HepG2 (cell line): ENCODE data around the gene JOSD1. TPM values are rescaled to one million over a fixed set of nuclear protein-coding genes. Genes with fewer than 3 reads are reported as not detected.

Source experiments
- ATAC-seq: fragments of 200-7000 bp; cut with Tn5 transposase; 3 replicates; pipeline ENCODE4 v1.9.1; 2020; ENCODE audit warnings: mild to moderate bottlenecking, moderate library complexity
- BruUV-seq: library from RNA; stranded (reverse); fragments of 400-500 nt; replicated peaks from 2 replicates; lab custom pipeline; 2021; lab: Mats Ljungman, UMichigan
- CTCF ChIA-PET: fragments of 300-600 bp; formaldehyde crosslinking; extraction: SDS; loops from one replicate; lab custom pipeline; 2021; ENCODE audit warnings: low total read pairs, inconsistent platforms, low intra/inter-chr PET ratio; lab: Yijun Ruan, JAX
- POLR2A ChIA-PET: fragments of 350-600 bp; sonication (Branson Sonifier 250); formaldehyde crosslinking; loops from one replicate; lab custom pipeline; 2020; ENCODE audit warnings: antibody characterized with exemption, inconsistent platforms; lab: Yijun Ruan, JAX
- DNase-seq: peaks from one replicate; pipeline ENCODE4 v3.0.0-alpha.2; 2015; ENCODE audit warnings: low spot score
- FAIRE-seq: peaks from 3 replicates; lab custom pipeline; 2011; peaks lifted over from hg19 to GRCh38; lab: Jason Lieb, UNC
- H2AFZ ChIP-seq: one replicate; pipeline ENCODE4 v1.6.1; 2011; ENCODE audit warnings: low read length, inconsistent platforms
- H3K27ac ChIP-seq: fragments of 300-600 bp; 3 replicates; pipeline ENCODE4 v1.8.0; 2011; ENCODE audit warnings: mixed run types, mild to moderate bottlenecking, mixed read lengths, low read length, inconsistent platforms; ENCODE audit not compliant: insufficient read depth; ENCODE audit errors: extremely low read length
- H3K27me3 ChIP-seq, 2 experiments: fragments of 200-600 bp in 1 of 2; 2 replicates in 1 of 2; 3 replicates in 1 of 2; pipeline versions ENCODE4 v1.6.0 to v1.8.0; 2011; ENCODE audit warnings: low read length in 2 of 2, mild to moderate bottlenecking in 2 of 2, moderate library complexity in 2 of 2, inconsistent platforms in 1 of 2; ENCODE audit not compliant: insufficient read depth in 2 of 2, control insufficient read depth in 1 of 2
- H3K36me3 ChIP-seq, 2 experiments: fragments of 200-600 bp in 1 of 2; replicated peaks in 1 of 2; 2 replicates in 1 of 2; 3 replicates in 1 of 2; pipeline versions ENCODE4 v1.5.1 to v1.8.0; 2011; ENCODE audit warnings: low read length in 2 of 2, inconsistent platforms in 1 of 2; ENCODE audit not compliant: insufficient read depth in 2 of 2, control insufficient read depth in 1 of 2
- H3K4me1 ChIP-seq: 2 replicates; pipeline ENCODE4 v1.5.1; 2012; ENCODE audit warnings: low read length, inconsistent platforms; ENCODE audit not compliant: insufficient read depth
- H3K4me2 ChIP-seq: 2 replicates; pipeline ENCODE4 v1.6.0; 2011; ENCODE audit warnings: low read depth, low read length, inconsistent platforms
- H3K4me3 ChIP-seq, 3 experiments: fragments of 200-600 bp in 1 of 3; sonication (generic), shearing (Covaris generic) in 1 of 3; replicated peaks in 1 of 3; 2 replicates each; pipeline ENCODE4 v1.5.1; 2011 to 2016; ENCODE audit warnings: low read length in 3 of 3, inconsistent platforms in 2 of 3, low read depth in 2 of 3, mild to moderate bottlenecking in 2 of 3, control low read depth in 1 of 3, mixed read lengths in 1 of 3; ENCODE audit not compliant: insufficient read depth in 1 of 3
- H3K79me2 ChIP-seq: one replicate; pipeline ENCODE4 v1.6.1; 2011; ENCODE audit warnings: low read length, inconsistent platforms; ENCODE audit not compliant: insufficient read depth
- H3K9ac ChIP-seq: 2 replicates; pipeline ENCODE4 v1.6.0; 2011; ENCODE audit warnings: mild to moderate bottlenecking, low read depth, low read length, inconsistent platforms; ENCODE audit not compliant: insufficient read depth
- H3K9me3 ChIP-seq: 2 replicates; pipeline ENCODE4 v1.5.1; 2012; ENCODE audit warnings: mild to moderate bottlenecking, low read length
- H4K20me1 ChIP-seq: 2 replicates; pipeline ENCODE4 v1.6.0; 2011; ENCODE audit warnings: inconsistent platforms, mild to moderate bottlenecking, low read length, moderate library complexity; ENCODE audit not compliant: insufficient read depth
- EP300 ChIP-seq, 3 experiments: sonication (generic) in 1 of 3; formaldehyde crosslinking in 1 of 3; IDR thresholded peaks; 2 replicates each; pipeline versions ENCODE4 v1.5.1 to v1.6.1; 2011 to 2020; ENCODE audit warnings: low read depth in 2 of 3, low read length in 2 of 3, borderline replicate concordance in 1 of 3, improper control_type of control experiment in 1 of 3, mild to moderate bottlenecking in 1 of 3, missing genetic modification reagents in 1 of 3, moderate library complexity in 1 of 3
- MATR3 ChIP-seq: sonication (generic); formaldehyde crosslinking; IDR thresholded peaks from 2 replicates; pipeline ENCODE4 v1.4.0; 2020; ENCODE audit warnings: missing genetic modification reagents
- RFXANK ChIP-seq: IDR thresholded peaks from 2 replicates; pipeline ENCODE4 v1.6.1; 2016
- SMARCE1 ChIP-seq: fragments of 450-650 bp; IDR thresholded peaks from 2 replicates; pipeline ENCODE4 v1.6.1; 2017; ENCODE audit warnings: borderline replicate concordance
- ZFAT ChIP-seq: sonication (generic); formaldehyde crosslinking; conservative IDR thresholded peaks from 2 replicates; pipeline ENCODE4 v1.8.1; 2023; ENCODE audit warnings: missing genetic modification reagents, inconsistent platforms
- ZNF256 ChIP-seq: sonication (generic); formaldehyde crosslinking; conservative IDR thresholded peaks from 2 replicates; pipeline ENCODE4 v1.4.0; 2020; ENCODE audit warnings: missing genetic modification reagents
- ZNF564 ChIP-seq: sonication (generic); formaldehyde crosslinking; IDR thresholded peaks from 2 replicates; pipeline ENCODE4 v1.8.1; 2023; ENCODE audit warnings: mild to moderate bottlenecking, missing genetic modification reagents
- ZNF788 ChIP-seq: sonication (generic); formaldehyde crosslinking; IDR thresholded peaks from 2 replicates; pipeline ENCODE4 v1.5.0; 2020; ENCODE audit warnings: mild to moderate bottlenecking, missing genetic modification reagents, borderline replicate concordance
- WGBS: methylation state at CpG from one replicate; pipeline ENCODE4 v1.1.6; 2017; ENCODE audit warnings: low lambda C conversion rate; 5-methylcytosine and 5-hydroxymethylcytosine counted together
- in situ Hi-C: cut with HindIII; loops from 2 replicates; pipeline ENCODE4 v1.10.0; 2017; ENCODE audit warnings: low pct_unique_long_range_greater_than_20kb; ENCODE audit not compliant: extremely low pct_ligation_motif_present
- intact Hi-C: fragments of 100-400 bp; cut with micrococcal nuclease; formaldehyde crosslinking; loops from one replicate; pipeline ENCODE4 v1.10.0; 2022; ENCODE audit not compliant: unreplicated experiment
- polyA plus RNA-seq, 8 experiments: library from polyadenylated mRNA; depleted of rRNA in 3 of 8; stranded (reverse) in 7 of 8; unstranded in 1 of 8; fragments of >200 nt; fragmentation: Illumina TruSeq in 4 of 8; extraction: Trizol in 4 of 8; gene quantifications; 2 replicates each; pipeline versions ENCODE4 v1.2.1 to v1.2.3, GENCODE V29; 2011 to 2016; ENCODE audit warnings: low read depth in 4 of 8, missing spikeins in 1 of 8, mixed read lengths in 1 of 8; ENCODE audit not compliant: insufficient read depth in 1 of 8
- total RNA-seq, 5 experiments: library from RNA; depleted of rRNA; stranded (reverse); fragments of >200 nt; fragmentation: Illumina TruSeq; extraction: Trizol; gene quantifications; 2 replicates each; pipeline ENCODE4 v1.2.3, GENCODE V29; 2016; ENCODE audit warnings: low read depth in 1 of 5
- TF ChIP-seq, protein P1 (sequence below): sonication (generic); formaldehyde crosslinking; IDR thresholded peaks from 2 replicates; pipeline ENCODE4 v1.4.0; 2020; ENCODE audit warnings: mild to moderate bottlenecking, missing genetic modification reagents, borderline replicate concordance
- TF ChIP-seq, protein P2 (sequence below): IDR thresholded peaks from 2 replicates; pipeline ENCODE4 v1.6.1; 2016; ENCODE audit warnings: low read depth, missing genetic modification reagents, missing compliant biosample characterization

The JOSD1 gene
- total and polyA plus RNA-seq, 2 of the 13 experiments (the other 11 are each of a cell fraction or from before 2014, with no cell fraction given), result 31.7 to 38.4 TPM

DNA sequence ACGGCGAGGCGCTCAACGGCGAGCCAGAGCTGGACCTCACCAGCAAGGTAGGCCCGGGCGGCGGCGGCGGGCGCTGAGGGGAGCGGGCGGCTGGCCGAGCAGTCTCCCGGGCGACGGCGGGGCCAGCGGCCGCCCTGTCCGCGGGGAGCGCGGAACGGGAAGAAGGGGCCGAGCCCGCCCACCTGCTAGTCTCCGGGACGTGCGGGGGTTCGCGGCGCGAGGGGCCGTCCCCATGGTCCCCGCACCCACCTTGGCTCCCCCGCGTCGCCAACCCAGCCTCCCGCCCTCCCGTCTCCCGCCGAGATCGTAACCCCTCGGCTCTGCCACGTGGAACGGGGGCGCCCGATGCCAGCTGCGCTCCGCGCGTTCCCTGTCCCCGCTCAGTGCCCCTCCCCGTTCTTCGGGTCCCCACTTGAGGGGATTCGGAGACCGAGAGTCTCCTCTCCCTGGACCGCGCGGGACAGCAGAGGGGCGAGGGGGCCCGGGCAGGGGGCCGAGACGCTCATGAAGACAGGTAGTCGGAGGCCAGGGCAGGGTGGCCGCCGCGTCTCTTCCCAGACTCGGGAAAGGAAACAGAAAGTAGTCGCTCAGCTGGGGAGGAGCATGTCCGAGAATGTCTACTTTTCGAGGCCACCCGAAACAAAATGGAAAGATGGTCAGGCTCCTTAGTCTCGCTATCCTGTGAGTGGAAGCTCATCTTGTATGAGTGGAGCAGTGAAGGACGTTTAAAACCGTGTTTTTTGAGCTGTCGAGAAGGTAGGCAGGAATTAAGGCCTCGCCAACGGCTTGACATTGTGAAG is 5.6 kb upstream of the JOSD1 start:
- no peak for DNase-seq
- intact Hi-C loops, result no loop called here
- TF ChIP-seq ZFAT (CRISPR knock-in tag) (no peak), ZNF788 (CRISPR knock-in tag) (no peak), ZNF564 (CRISPR knock-in tag) (no peak; the same call in 1 of the 2 replicates), RFXANK (no peak), EP300 (IDR thresholded peaks at IDR 0.05; ENCODE audit: low read depth in 2 of 2, low read length in 2 of 2) (no peak), EP300 (CRISPR knock-in tag; IDR thresholded peaks at IDR 0.05; ENCODE audit: borderline replicate concordance) (no peak), ZNF256 (CRISPR knock-in tag) (no peak), SMARCE1 (no peak), MATR3 (CRISPR knock-in tag) (no peak)
- TF ChIP-seq, protein P1, sequence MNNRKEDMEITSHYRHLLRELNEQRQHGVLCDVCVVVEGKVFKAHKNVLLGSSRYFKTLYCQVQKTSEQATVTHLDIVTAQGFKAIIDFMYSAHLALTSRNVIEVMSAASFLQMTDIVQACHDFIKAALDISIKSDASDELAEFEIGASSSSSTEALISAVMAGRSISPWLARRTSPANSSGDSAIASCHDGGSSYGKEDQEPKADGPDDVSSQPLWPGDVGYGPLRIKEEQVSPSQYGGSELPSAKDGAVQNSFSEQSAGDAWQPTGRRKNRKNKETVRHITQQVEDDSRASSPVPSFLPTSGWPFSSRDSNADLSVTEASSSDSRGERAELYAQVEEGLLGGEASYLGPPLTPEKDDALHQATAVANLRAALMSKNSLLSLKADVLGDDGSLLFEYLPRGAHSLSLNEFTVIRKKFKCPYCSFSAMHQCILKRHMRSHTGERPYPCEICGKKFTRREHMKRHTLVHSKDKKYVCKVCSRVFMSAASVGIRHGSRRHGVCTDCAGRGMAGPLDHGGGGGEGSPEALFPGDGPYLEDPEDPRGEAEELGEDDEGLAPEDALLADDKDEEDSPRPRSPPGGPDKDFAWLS (CRISPR knock-in tag), result no peak
- TF ChIP-seq, protein P2, sequence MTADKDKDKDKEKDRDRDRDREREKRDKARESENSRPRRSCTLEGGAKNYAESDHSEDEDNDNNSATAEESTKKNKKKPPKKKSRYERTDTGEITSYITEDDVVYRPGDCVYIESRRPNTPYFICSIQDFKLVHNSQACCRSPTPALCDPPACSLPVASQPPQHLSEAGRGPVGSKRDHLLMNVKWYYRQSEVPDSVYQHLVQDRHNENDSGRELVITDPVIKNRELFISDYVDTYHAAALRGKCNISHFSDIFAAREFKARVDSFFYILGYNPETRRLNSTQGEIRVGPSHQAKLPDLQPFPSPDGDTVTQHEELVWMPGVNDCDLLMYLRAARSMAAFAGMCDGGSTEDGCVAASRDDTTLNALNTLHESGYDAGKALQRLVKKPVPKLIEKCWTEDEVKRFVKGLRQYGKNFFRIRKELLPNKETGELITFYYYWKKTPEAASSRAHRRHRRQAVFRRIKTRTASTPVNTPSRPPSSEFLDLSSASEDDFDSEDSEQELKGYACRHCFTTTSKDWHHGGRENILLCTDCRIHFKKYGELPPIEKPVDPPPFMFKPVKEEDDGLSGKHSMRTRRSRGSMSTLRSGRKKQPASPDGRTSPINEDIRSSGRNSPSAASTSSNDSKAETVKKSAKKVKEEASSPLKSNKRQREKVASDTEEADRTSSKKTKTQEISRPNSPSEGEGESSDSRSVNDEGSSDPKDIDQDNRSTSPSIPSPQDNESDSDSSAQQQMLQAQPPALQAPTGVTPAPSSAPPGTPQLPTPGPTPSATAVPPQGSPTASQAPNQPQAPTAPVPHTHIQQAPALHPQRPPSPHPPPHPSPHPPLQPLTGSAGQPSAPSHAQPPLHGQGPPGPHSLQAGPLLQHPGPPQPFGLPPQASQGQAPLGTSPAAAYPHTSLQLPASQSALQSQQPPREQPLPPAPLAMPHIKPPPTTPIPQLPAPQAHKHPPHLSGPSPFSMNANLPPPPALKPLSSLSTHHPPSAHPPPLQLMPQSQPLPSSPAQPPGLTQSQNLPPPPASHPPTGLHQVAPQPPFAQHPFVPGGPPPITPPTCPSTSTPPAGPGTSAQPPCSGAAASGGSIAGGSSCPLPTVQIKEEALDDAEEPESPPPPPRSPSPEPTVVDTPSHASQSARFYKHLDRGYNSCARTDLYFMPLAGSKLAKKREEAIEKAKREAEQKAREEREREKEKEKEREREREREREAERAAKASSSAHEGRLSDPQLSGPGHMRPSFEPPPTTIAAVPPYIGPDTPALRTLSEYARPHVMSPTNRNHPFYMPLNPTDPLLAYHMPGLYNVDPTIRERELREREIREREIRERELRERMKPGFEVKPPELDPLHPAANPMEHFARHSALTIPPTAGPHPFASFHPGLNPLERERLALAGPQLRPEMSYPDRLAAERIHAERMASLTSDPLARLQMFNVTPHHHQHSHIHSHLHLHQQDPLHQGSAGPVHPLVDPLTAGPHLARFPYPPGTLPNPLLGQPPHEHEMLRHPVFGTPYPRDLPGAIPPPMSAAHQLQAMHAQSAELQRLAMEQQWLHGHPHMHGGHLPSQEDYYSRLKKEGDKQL, result no peak

More for the DNA sequence above, 5.6 kb upstream of the JOSD1 start:
- H2AFZ ChIP-seq, result no peak overlapping the region
- BruUV-seq, result no TSS peak
- in situ Hi-C loops, result no loop called here
- no peaks in the 10 kb centered on the region; a peak in 1 of 5 replicates for H3K27me3 ChIP-seq
- peaks cover 36% of the 10 kb centered on the region for H4K20me1 ChIP-seq
- FAIRE-seq (no peak), ATAC-seq (peak; percentile 5; the same call in 2 of the 3 replicates)
- peak overlapping the region; percentile 74 for H3K27ac ChIP-seq
- H3K4me3 ChIP-seq, result peak overlapping the region; percentile 82 to 87 (median 83)
- CTCF ChIA-PET, result no interaction called here
- peak overlapping the region; percentile 90 for H3K9ac ChIP-seq
- peak overlapping the region; percentile 87 for H3K4me2 ChIP-seq
- no peaks in the 10 kb centered on the region for H3K9me3 ChIP-seq
- WGBS, result under 1% methylated on average over 19 of the region's 80 CpGs
- POLR2A ChIA-PET, result interaction anchor here (0.8 to 5.8 kb wide), 14 partner anchors 9 to 814 kb away, joined by 3 to 51 read pairs (median 4); partner anchors contain the start of genes PLA2G6, RPL3 and TOMM22
- peaks cover 6 to 16% of the 10 kb centered on the region in 2 experiments for H3K36me3 ChIP-seq
- H3K79me2 ChIP-seq, result peaks cover 54% of the 10 kb centered on the region
- peaks cover 49% of the 10 kb centered on the region for H3K4me1 ChIP-seq
